ENCODE measurements around the gene NELL1.

Gene NELL1

GRCh38 chr11:21038801-21039200, 369.4 kb downstream of the NELL1 start:
- no peak for TF ChIP-seq CTCF (IDR thresholded peaks at IDR 0.05)

- TF ChIP-seq CTCF (IDR thresholded peaks at IDR 0.05): no peak
Observed at GRCh38 chr11:21040630-21041029, 371.2 kb downstream of the NELL1 start.

- TF ChIP-seq CTCF (IDR thresholded peaks at IDR 0.05): no peak
Observed at GRCh38 chr11:21048626-21049025, 379.2 kb downstream of the NELL1 start.

- no peak for TF ChIP-seq CTCF (IDR thresholded peaks at IDR 0.05)
Observed at GRCh38 chr11:21053466-21053865, 384.1 kb downstream of the NELL1 start.

GRCh38 chr11:21056644-21057043, 387.3 kb downstream of the NELL1 start:
- no peak for TF ChIP-seq CTCF (IDR thresholded peaks at IDR 0.05)

GRCh38 chr11:21059879-21060278, 390.5 kb downstream of the NELL1 start:
- no peak for TF ChIP-seq CTCF (IDR thresholded peaks at IDR 0.05)

- no peak for TF ChIP-seq CTCF (IDR thresholded peaks at IDR 0.05)
Observed at GRCh38 chr11:21066030-21066429, 396.6 kb downstream of the NELL1 start.

- TF ChIP-seq CTCF (IDR thresholded peaks at IDR 0.05): no peak
Observed at GRCh38 chr11:21068886-21069285, 399.5 kb downstream of the NELL1 start.

Measured in LNCAP (cell line).